Ascending aorta (tissue), 2 donors: Measurements from ENCODE around the gene TNS2. TPM values are rescaled to one million over a fixed set of nuclear protein-coding genes. Genes with fewer than 3 reads are reported as not detected.

Source experiments
- DNase-seq, 2 donors: peaks; one replicate each; pipeline ENCODE4 v3.0.0-alpha.2; 2019; ENCODE audit warnings: low spot score in 2 of 2
- H3K27ac ChIP-seq, 2 donors: fragments of 200-600 bp; sonication (generic); one replicate each; pipeline ENCODE4 v1.5.1; 2016 to 2017; ENCODE audit warnings: mild to moderate bottlenecking in 1 of 2
- H3K27me3 ChIP-seq: fragments of 200-600 bp; sonication (generic); one replicate; pipeline ENCODE4 v1.5.1; 2017
- H3K36me3 ChIP-seq, 2 donors: fragments of 200-600 bp; sonication (generic); one replicate each; pipeline ENCODE4 v1.5.1; 2016
- H3K4me1 ChIP-seq, 2 donors: fragments of 200-600 bp; sonication (generic); one replicate each; pipeline ENCODE4 v1.5.1; 2016 to 2017; ENCODE audit warnings: mild to moderate bottlenecking in 1 of 2
- H3K4me3 ChIP-seq, 2 donors: fragments of 200-600 bp; sonication (generic); one replicate each; pipeline ENCODE4 v1.5.1; 2016 to 2017; ENCODE audit warnings: mild to moderate bottlenecking in 1 of 2
- H3K9me3 ChIP-seq, 2 donors: fragments of 200-600 bp; sonication (generic); one replicate each; pipeline ENCODE4 v1.5.1; 2016
- intact Hi-C: fragments of 100-400 bp; cut with DNase I; formaldehyde crosslinking; loops from one replicate; pipeline ENCODE4 v1.15.1; 2023
- total RNA-seq: library from RNA; depleted of rRNA; stranded (reverse); fragments of >200 nt; gene quantifications from one replicate; pipeline ENCODE4 v1.1.0, GENCODE V29; 2016
- TF ChIP-seq, protein P1 (sequence below), 3 experiments: fragments of 200-600 bp in 2 of 3; fragments of 450-650 bp in 1 of 3; sonication (generic) in 2 of 3; IDR thresholded peaks; one replicate each; pipeline ENCODE4 v1.5.1; 2016 to 2019; ENCODE audit warnings: antibody characterized with exemption in 3 of 3, mild to moderate bottlenecking in 1 of 3, moderate library complexity in 1 of 3

The TNS2 gene
- total RNA-seq, 1 donor from 2014 or later, result 608 TPM

- H3K27ac ChIP-seq, result peak overlapping the region; percentile 83 to 95
- peak in 1 of 2 donors; percentile 67 for DNase-seq
- intact Hi-C loops, result no loop called here
These were observed 11.6 kb downstream of the TNS2 start for GRCh38 chr12:53061404-53062010.

GRCh38 chr12:53062011-53062961 is 12.4 kb downstream of the TNS2 start:
- Histone ChIP-seq H3K9me3 (no peaks in the 10 kb centered on the region), H3K27ac (peak overlapping the region; percentile 83 to 95), H3K4me3 (no peak overlapping the region), H3K27me3 (no peaks in the 10 kb centered on the region), H3K36me3 (peaks cover 79 to 91% of the 10 kb centered on the region in 2 donors), H3K4me1 (peaks cover 16 to 52% of the 10 kb centered on the region in 2 donors)
- TF ChIP-seq, protein P1, sequence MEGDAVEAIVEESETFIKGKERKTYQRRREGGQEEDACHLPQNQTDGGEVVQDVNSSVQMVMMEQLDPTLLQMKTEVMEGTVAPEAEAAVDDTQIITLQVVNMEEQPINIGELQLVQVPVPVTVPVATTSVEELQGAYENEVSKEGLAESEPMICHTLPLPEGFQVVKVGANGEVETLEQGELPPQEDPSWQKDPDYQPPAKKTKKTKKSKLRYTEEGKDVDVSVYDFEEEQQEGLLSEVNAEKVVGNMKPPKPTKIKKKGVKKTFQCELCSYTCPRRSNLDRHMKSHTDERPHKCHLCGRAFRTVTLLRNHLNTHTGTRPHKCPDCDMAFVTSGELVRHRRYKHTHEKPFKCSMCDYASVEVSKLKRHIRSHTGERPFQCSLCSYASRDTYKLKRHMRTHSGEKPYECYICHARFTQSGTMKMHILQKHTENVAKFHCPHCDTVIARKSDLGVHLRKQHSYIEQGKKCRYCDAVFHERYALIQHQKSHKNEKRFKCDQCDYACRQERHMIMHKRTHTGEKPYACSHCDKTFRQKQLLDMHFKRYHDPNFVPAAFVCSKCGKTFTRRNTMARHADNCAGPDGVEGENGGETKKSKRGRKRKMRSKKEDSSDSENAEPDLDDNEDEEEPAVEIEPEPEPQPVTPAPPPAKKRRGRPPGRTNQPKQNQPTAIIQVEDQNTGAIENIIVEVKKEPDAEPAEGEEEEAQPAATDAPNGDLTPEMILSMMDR (IDR thresholded peaks at IDR 0.05), result no peak
- peak in 1 of 2 donors; percentile 56 for DNase-seq
- intact Hi-C loops, result no loop called here

More at GRCh38 chr12:53061404-53062010, 11.6 kb downstream of the TNS2 start:
- H3K4me3 ChIP-seq, result no peak overlapping the region
- H3K27me3 ChIP-seq, result no peaks in the 10 kb centered on the region
- peaks cover 15 to 52% of the 10 kb centered on the region in 2 donors for H3K4me1 ChIP-seq
- TF ChIP-seq, protein P1 (IDR thresholded peaks at IDR 0.05), result no peak
- no peaks in the 10 kb centered on the region for H3K9me3 ChIP-seq
- H3K36me3 ChIP-seq, result peaks cover 81 to 93% of the 10 kb centered on the region in 2 donors

DNA sequence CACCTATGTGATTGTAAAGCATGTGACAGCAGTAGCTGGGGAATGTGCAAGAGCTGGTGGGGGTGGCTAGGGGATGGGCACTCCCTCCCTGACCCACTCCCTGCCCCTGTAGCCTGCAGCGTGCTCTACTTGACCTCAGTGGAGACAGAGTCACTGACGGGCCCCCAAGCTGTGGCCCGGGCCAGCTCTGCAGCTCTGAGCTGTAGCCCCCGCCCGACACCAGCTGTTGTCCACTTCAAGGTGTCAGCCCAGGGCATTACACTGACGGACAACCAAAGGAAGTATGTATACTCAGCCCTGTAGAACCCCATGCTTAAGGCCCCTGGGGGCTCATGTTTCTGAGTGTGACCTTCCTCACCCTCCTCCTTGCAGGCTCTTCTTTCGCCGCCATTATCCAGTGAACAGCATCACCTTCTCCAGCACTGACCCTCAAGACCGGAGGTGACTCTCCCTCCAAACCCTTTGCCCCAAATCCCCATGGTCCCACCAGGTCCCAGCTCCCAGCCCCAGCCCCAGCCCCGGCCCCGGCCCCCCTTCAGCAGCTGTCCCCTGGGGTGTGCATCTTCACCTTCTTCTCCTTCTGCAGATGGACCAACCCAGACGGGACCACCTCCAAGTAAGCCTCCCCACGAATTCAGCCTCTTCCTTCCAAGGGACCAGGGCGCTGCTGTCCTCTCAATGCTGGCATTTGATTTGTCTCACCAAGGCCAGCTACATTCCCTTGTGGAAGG is 13.3 kb downstream of the TNS2 start:
- DNase-seq, result no peak
- H3K27me3 ChIP-seq, result no peaks in the 10 kb centered on the region
- intact Hi-C loops, result no loop called here
- peaks cover 71 to 91% of the 10 kb centered on the region in 2 donors for H3K36me3 ChIP-seq
- peak overlapping the region; percentile 83 to 95 for H3K27ac ChIP-seq
- TF ChIP-seq, protein P1 (IDR thresholded peaks at IDR 0.05), result no peak
- H3K9me3 ChIP-seq, result no peaks in the 10 kb centered on the region
- H3K4me3 ChIP-seq, result no peak overlapping the region
- peaks cover 16 to 52% of the 10 kb centered on the region in 2 donors for H3K4me1 ChIP-seq

GRCh38 chr12:53063708-53064612 is 14.1 kb downstream of the TNS2 start:
- TF ChIP-seq, protein P1 (IDR thresholded peaks at IDR 0.05), result peak in 1 of 3 experiments; percentile 27
- intact Hi-C loops, result loop anchor here (2.0 kb wide), 1 partner anchor 133 kb away; no protein-coding TSS in a partner anchor
- Histone ChIP-seq H3K27me3 (no peaks in the 10 kb centered on the region), H3K36me3 (peaks cover 64 to 82% of the 10 kb centered on the region in 2 donors), H3K27ac (peak overlapping the region; percentile 83 to 95), H3K4me3 (no peak overlapping the region), H3K9me3 (no peaks in the 10 kb centered on the region), H3K4me1 (peaks cover 16 to 52% of the 10 kb centered on the region in 2 donors)
- DNase-seq, result peak; percentile 73 to 93
